OCI-LY1 (cell line): ENCODE measurements around the gene APLP1.

Source experiments
- EZH2 ChIP-seq: fragments of 200-600 bp; sonication (generic), shearing (Covaris generic); IDR thresholded peaks from 2 replicates; pipeline ENCODE4 v1.8.0; 2017; ENCODE audit warnings: borderline replicate concordance, mixed run types, mild to moderate bottlenecking, antibody characterized with exemption, low read length, moderate library complexity, mixed read lengths
- TF ChIP-seq, protein P1 (sequence below): fragments of 200-600 bp; sonication (generic), shearing (Covaris generic); IDR thresholded peaks from 2 replicates; pipeline ENCODE4 v1.5.1; 2017; ENCODE audit warnings: mild to moderate bottlenecking, antibody characterized with exemption, low read length, moderate library complexity, mixed read lengths

DNA sequence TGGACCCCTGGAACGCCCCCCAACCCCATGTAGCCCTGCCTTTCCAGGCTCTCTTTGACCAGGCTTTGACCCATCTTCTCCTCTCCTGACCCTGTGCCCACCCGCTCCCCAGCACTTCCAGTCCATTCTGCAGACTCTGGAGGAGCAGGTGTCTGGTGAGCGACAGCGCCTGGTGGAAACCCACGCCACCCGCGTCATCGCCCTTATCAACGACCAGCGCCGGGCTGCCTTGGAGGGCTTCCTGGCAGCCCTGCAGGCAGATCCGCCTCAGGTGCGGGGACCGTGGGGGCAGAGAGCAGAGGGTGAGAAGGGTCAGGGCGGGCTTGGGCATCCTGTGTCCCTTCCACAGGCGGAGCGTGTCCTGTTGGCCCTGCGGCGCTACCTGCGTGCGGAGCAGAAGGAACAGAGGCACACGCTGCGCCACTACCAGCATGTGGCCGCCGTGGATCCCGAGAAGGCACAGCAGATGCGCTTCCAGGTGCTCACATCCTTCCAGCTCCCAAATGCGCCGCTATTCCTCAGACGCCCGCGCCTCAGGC lies 6.1 kb downstream of the APLP1 start:
- TF ChIP-seq, protein P1, sequence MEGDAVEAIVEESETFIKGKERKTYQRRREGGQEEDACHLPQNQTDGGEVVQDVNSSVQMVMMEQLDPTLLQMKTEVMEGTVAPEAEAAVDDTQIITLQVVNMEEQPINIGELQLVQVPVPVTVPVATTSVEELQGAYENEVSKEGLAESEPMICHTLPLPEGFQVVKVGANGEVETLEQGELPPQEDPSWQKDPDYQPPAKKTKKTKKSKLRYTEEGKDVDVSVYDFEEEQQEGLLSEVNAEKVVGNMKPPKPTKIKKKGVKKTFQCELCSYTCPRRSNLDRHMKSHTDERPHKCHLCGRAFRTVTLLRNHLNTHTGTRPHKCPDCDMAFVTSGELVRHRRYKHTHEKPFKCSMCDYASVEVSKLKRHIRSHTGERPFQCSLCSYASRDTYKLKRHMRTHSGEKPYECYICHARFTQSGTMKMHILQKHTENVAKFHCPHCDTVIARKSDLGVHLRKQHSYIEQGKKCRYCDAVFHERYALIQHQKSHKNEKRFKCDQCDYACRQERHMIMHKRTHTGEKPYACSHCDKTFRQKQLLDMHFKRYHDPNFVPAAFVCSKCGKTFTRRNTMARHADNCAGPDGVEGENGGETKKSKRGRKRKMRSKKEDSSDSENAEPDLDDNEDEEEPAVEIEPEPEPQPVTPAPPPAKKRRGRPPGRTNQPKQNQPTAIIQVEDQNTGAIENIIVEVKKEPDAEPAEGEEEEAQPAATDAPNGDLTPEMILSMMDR, result no peak
- no peak for TF ChIP-seq EZH2
